Ascending aorta (tissue), 2 donors: ENCODE results near the gene DIP2A. TPM values are rescaled to one million over a fixed set of nuclear protein-coding genes. Genes with fewer than 3 reads are reported as not detected.
"Not testable (repeated sequence)": the region's sequence is repeated elsewhere in the genome, so short reads cannot be mapped to it uniquely, and the experiment has no call there.

Experiments
- DNase-seq, 2 donors: peaks; one replicate each; pipeline ENCODE4 v3.0.0-alpha.2; 2019; ENCODE audit warnings: low spot score in 2 of 2
- H3K27ac ChIP-seq, 2 donors: fragments of 200-600 bp; sonication (generic); one replicate each; pipeline ENCODE4 v1.5.1; 2016 to 2017; ENCODE audit warnings: mild to moderate bottlenecking in 1 of 2
- H3K27me3 ChIP-seq: fragments of 200-600 bp; sonication (generic); one replicate; pipeline ENCODE4 v1.5.1; 2017
- H3K36me3 ChIP-seq, 2 donors: fragments of 200-600 bp; sonication (generic); one replicate each; pipeline ENCODE4 v1.5.1; 2016
- H3K4me1 ChIP-seq, 2 donors: fragments of 200-600 bp; sonication (generic); one replicate each; pipeline ENCODE4 v1.5.1; 2016 to 2017; ENCODE audit warnings: mild to moderate bottlenecking in 1 of 2
- H3K4me3 ChIP-seq, 2 donors: fragments of 200-600 bp; sonication (generic); one replicate each; pipeline ENCODE4 v1.5.1; 2016 to 2017; ENCODE audit warnings: mild to moderate bottlenecking in 1 of 2
- H3K9me3 ChIP-seq, 2 donors: fragments of 200-600 bp; sonication (generic); one replicate each; pipeline ENCODE4 v1.5.1; 2016
- intact Hi-C: fragments of 100-400 bp; cut with DNase I; formaldehyde crosslinking; loops from one replicate; pipeline ENCODE4 v1.15.1; 2023
- total RNA-seq: library from RNA; depleted of rRNA; stranded (reverse); fragments of >200 nt; gene quantifications from one replicate; pipeline ENCODE4 v1.1.0, GENCODE V29; 2016
- TF ChIP-seq, protein P1 (sequence below), 3 experiments: fragments of 200-600 bp in 2 of 3; fragments of 450-650 bp in 1 of 3; sonication (generic) in 2 of 3; IDR thresholded peaks; one replicate each; pipeline ENCODE4 v1.5.1; 2016 to 2019; ENCODE audit warnings: antibody characterized with exemption in 3 of 3, mild to moderate bottlenecking in 1 of 3, moderate library complexity in 1 of 3

Gene DIP2A
- total RNA-seq, 1 donor from 2014 or later = 72.8 TPM

DNA sequence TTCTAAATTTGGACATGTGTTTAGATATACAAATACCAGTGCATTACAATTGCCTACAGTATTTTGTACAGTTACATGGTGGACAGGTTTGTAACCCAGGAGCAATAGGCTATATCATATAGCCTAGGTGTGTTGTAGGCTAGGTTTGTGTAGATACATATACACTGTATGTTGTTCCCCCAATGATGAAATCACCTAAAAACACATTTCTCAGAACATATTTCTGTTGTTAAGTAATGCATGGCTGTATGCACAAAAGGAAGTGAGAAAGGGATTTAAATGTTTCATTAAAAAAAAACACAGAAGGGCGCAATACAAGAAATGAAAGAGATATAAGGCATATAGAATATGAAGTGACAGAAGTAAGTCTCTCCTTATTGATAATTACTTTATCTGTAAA is 114.2 kb downstream of the DIP2A start:
- Histone ChIP-seq H3K27ac (no peak overlapping the region), H3K27me3 (no peaks in the 10 kb centered on the region), H3K36me3 (peaks cover 10 to 46% of the 10 kb centered on the region in 2 donors), H3K4me3 (no peak overlapping the region), H3K9me3 (no peaks in the 10 kb centered on the region), H3K4me1 (no peaks in the 10 kb centered on the region)
- TF ChIP-seq, protein P1, sequence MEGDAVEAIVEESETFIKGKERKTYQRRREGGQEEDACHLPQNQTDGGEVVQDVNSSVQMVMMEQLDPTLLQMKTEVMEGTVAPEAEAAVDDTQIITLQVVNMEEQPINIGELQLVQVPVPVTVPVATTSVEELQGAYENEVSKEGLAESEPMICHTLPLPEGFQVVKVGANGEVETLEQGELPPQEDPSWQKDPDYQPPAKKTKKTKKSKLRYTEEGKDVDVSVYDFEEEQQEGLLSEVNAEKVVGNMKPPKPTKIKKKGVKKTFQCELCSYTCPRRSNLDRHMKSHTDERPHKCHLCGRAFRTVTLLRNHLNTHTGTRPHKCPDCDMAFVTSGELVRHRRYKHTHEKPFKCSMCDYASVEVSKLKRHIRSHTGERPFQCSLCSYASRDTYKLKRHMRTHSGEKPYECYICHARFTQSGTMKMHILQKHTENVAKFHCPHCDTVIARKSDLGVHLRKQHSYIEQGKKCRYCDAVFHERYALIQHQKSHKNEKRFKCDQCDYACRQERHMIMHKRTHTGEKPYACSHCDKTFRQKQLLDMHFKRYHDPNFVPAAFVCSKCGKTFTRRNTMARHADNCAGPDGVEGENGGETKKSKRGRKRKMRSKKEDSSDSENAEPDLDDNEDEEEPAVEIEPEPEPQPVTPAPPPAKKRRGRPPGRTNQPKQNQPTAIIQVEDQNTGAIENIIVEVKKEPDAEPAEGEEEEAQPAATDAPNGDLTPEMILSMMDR (IDR thresholded peaks at IDR 0.05) = no peak
- no peak for DNase-seq
- intact Hi-C loops = no loop called here

DNA sequence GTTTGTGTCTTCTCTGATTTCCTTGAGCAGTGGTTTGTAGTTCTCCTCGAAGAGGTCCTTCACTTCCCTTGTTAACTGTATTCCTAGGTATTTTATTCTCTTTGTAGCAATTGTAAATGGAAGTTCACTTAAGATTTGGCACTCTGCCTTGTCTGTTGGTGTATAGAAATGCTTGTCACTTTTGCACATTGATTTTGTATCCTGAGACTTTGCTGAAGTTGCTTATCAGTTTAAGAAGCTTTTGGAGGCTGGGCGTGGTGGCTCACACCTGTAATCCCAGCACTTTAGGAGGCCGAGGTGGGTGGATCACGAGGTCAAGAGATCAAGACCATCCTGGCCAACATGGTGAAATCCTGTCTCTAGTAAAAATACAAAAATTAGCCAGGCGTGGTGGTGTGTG is 119.1 kb downstream of the DIP2A start:
- H3K4me1 ChIP-seq, DNase-seq, intact Hi-C loops, H3K27me3 ChIP-seq, H3K27ac ChIP-seq, H3K4me3 ChIP-seq: not testable (repeated sequence)
- H3K9me3 ChIP-seq = peaks cover 6 to 44% of the 10 kb centered on the region in 2 donors
- peaks cover 0 to 24% of the 10 kb centered on the region in 2 donors for H3K36me3 ChIP-seq

DNA sequence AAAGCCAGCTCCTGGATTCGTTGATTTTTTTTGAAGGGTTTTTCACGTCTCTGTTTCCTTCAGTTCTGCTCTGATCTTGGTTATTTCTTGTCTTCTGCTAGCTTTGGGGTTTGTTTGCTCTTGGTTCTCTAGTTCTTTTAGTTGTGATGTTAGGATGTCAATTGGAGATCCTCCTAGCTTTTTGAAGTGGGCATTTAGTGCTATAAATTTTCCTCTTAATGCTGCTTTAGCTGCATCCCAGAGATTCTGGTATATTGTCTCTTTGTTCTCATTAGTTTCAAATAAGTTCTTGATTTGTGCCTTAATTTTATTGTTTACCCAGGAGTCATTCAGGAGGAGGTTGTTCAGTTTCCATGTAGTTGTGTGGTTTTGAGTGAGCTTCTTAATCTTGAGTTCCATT is 120.7 kb downstream of the DIP2A start:
- H3K27ac ChIP-seq, DNase-seq, intact Hi-C loops, H3K27me3 ChIP-seq, H3K4me1 ChIP-seq, H3K4me3 ChIP-seq: not testable (repeated sequence)
- H3K9me3 ChIP-seq = peaks cover 6 to 55% of the 10 kb centered on the region in 2 donors
- peaks cover 0 to 23% of the 10 kb centered on the region in 2 donors for H3K36me3 ChIP-seq

DNA sequence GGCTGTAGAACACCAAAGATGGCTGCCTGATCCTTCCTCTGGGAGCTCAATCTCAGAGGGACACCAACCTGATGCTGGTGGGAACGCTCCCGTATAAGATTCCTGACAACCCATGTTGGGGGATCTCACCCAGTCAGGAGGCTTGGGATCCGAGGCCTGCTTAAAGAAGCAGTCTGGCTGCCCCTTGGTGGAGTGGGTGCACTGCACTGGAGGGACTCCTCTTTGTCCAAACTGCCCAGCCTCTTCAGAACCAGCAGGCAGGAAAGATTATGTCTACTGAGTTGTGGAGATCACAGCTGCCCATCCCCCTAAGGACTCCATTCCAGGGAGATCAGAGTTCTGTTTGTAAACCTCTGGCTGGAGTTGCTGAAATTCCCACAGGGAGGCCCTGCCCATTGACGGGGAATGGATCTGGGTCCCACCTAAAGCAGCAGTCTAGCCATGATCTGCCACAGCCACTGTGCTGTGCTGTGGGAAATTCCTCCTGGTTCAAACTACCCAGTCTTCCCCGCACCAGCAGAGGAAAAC is 123.2 kb downstream of the DIP2A start:
- TF ChIP-seq, protein P1 (IDR thresholded peaks at IDR 0.05) = no peak
- no peaks in the 10 kb centered on the region for H3K27me3 ChIP-seq
- no peak overlapping the region for H3K27ac ChIP-seq
- DNase-seq = no peak
- H3K4me1 ChIP-seq = no peaks in the 10 kb centered on the region
- H3K4me3 ChIP-seq = no peak overlapping the region
- H3K36me3 ChIP-seq = peaks cover 0 to 23% of the 10 kb centered on the region in 2 donors
- peaks cover 10 to 69% of the 10 kb centered on the region in 2 donors for H3K9me3 ChIP-seq
- intact Hi-C loops = no loop called here

DNA sequence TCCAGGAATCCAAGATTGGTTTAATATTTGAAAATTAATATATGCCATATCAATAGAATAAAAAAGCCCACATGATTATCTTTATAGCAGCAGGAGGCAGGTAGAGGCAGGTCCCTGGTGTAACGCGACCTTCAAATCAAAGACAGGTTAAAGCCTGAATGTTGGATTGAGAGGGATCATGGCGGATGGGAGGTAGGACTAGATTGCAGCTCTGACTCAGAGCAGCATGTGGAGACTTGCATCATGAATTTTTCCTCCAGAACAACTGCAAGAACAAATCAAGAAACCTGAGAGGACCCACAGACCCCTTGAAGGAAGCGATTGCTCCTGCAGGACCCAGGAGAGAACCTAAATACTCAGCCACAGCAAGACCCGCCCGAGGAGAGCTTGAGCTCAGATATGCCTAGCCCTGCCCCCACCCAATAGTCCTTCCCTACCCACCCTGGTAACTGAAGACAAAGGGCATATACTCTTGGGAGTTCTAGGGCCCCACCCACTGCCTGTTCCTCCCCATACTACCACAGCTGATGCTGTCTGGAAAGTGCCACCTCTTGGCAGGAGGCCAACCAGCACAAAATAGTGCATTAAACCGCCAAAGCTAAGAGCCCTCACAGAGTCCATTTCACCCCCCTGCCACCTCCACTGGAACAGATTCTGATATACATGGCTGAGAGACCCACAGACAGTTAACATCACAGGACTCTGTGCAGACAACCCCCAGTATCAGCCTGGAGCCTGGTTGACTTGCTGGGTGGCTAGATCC is 126.7 kb downstream of the DIP2A start:
- Histone ChIP-seq H3K9me3 (peaks cover 4 to 67% of the 10 kb centered on the region in 2 donors), H3K27ac (no peak overlapping the region), H3K4me3 (no peak overlapping the region), H3K27me3 (no peaks in the 10 kb centered on the region), H3K36me3 (peaks cover 0 to 23% of the 10 kb centered on the region in 2 donors), H3K4me1 (no peaks in the 10 kb centered on the region)
- DNase-seq = no peak
- intact Hi-C loops = no loop called here
- TF ChIP-seq, protein P1 (IDR thresholded peaks at IDR 0.05) = no peak

DNA sequence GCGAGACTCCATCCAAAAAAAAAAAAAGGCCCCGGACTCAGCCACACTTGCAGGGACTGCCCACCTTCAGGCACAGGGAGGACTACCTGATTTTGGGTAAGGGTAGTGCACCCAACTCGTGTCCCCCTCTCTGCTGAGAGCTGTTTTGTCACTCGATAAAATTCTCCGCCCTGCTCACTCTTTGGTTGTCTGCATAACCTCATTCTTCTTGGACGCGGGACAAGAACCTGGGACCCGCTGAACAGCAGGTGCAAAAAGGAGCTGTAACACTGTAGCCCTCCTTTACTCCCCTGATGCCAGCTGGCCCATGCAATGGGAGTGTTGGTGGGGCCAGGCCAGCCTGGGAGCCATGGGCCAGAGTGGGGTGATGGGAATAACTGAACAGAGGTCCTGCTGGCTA is 135.6 kb downstream of the DIP2A start:
- H3K9me3 ChIP-seq = peaks cover 0 to 13% of the 10 kb centered on the region in 2 donors
- no peak for DNase-seq
- no peak overlapping the region for H3K27ac ChIP-seq
- intact Hi-C loops = no loop called here
- H3K4me1 ChIP-seq = peaks cover 2 to 5% of the 10 kb centered on the region in 2 donors
- no peak overlapping the region for H3K4me3 ChIP-seq
- TF ChIP-seq, protein P1 (IDR thresholded peaks at IDR 0.05) = no peak
- no peaks in the 10 kb centered on the region for H3K36me3 ChIP-seq
- no peaks in the 10 kb centered on the region for H3K27me3 ChIP-seq
